A172 (cell line): ENCODE results near the gene CLPTM1. TPM values are rescaled to one million over a fixed set of nuclear protein-coding genes. Genes with fewer than 3 reads are reported as not detected.
A peak's percentile ranks its signal among the peaks of the same experiment; 100 is the strongest.
"Not testable (repeated sequence)": the region's sequence is repeated elsewhere in the genome, so short reads cannot be mapped to it uniquely, and the experiment has no call there.

Experiments used
- DNase-seq: peaks from one replicate; pipeline ENCODE4 v3.0.0-alpha.2; 2015; ENCODE audit warnings: low spot score
- total RNA-seq: library from RNA; depleted of rRNA; stranded (reverse); fragments of >200 nt; shearing (Covaris generic); gene quantifications from 2 replicates; pipeline ENCODE4 v1.2.3, GENCODE V29; 2014; rRNA removed

CLPTM1 gene
- 23.3 and 28.1 TPM in 2 replicates for total RNA-seq

- DNase-seq, result peak; percentile 86
Observed at GRCh38 chr19:44954649-44955504, at the start of gene CLPTM1. TSS of gene CLPTM1 (plus strand) at chr19:44955380. CDS start at chr19:44955396, 16 bp downstream.

- no peak for DNase-seq
Observed at GRCh38 chr19:44905437-44906160, 49.6 kb upstream of the CLPTM1 start, which contains the start of gene APOE. TSS of gene APOE (plus strand) at chr19:44905796. CDS start at chr19:44906625, 829 bp downstream.

GRCh38 chr19:44907613-44908012, 47.6 kb upstream of the CLPTM1 start:
- DNase-seq, result no peak

- no peak for DNase-seq
Observed at GRCh38 chr19:44908074-44908835, 46.9 kb upstream of the CLPTM1 start.

DNA sequence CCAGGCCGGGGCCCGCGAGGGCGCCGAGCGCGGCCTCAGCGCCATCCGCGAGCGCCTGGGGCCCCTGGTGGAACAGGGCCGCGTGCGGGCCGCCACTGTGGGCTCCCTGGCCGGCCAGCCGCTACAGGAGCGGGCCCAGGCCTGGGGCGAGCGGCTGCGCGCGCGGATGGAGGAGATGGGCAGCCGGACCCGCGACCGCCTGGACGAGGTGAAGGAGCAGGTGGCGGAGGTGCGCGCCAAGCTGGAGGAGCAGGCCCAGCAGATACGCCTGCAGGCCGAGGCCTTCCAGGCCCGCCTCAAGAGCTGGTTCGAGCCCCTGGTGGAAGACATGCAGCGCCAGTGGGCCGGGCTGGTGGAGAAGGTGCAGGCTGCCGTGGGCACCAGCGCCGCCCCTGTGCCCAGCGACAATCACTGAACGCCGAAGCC, 46.3 kb upstream of the CLPTM1 start:
- DNase-seq, result no peak

- DNase-seq, result no peak
Observed at GRCh38 chr19:44909775-44910174, 45.4 kb upstream of the CLPTM1 start.

- not testable (repeated sequence) for DNase-seq
Observed at GRCh38 chr19:44911896-44912295, 43.3 kb upstream of the CLPTM1 start.

DNA sequence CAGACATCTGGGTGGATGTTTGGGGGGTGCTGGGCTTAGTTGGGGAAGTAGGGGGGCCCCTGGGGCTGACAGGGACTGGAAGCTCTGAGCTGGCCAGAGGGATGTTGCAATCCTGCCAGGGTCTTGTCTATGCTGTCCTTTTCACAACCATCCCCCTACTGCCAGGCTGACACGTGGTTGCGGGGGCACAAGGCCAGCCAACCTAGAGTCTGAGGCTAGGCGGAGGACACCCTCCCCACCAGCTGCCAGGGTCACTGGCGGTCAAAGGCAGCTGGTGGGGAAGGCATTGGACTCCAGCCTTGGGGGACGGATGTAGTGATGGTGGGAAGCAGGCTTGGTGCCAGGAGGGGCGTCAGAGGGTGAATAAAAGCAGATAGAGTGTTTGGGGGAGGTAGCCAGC, 42.3 kb upstream of the CLPTM1 start:
- no peak for DNase-seq

DNA sequence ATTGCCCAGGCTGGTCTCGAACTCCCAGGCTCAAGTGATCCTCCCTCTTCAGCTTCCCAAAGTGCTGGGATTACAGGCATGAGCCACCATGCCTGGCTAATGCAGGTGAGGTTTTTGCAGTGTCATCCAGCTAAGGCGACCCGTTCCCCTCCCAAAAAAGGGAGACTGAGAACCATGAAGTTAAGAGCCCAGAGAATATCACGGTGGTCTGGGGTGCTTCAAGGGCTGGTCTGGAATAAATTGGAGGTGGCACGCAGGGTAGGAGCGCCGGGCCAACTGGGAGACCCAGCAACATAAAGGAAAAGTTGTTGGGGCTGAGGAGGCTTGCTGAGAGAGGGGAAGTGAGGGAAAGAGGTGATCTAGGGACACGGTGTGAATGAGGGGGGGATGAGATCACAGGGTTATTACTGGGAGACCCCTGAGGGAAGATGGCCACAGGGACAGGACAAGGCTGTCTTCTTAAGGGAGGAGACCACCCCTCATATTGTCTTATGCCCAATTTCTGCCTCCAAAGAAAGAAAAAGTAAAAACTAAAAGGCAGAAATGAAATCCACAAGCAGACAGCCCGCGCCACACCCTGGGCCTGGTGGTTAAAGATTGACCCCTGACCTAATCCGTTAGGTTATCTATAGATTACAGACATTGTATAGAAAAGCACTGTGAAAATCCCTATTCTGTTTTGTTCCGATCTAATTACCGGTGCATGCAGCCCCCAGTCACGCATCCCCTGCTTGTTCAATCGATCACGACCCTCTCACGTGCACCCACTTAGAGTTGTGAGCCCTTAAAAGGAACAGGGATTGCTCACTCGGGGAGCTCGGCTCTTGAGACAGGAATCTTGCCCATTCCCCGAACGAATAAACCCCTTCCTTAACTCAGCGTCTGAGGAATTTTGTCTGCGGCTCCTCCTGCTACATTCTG, 41.4 kb upstream of the CLPTM1 start:
- DNase-seq, result not testable (repeated sequence)

DNA sequence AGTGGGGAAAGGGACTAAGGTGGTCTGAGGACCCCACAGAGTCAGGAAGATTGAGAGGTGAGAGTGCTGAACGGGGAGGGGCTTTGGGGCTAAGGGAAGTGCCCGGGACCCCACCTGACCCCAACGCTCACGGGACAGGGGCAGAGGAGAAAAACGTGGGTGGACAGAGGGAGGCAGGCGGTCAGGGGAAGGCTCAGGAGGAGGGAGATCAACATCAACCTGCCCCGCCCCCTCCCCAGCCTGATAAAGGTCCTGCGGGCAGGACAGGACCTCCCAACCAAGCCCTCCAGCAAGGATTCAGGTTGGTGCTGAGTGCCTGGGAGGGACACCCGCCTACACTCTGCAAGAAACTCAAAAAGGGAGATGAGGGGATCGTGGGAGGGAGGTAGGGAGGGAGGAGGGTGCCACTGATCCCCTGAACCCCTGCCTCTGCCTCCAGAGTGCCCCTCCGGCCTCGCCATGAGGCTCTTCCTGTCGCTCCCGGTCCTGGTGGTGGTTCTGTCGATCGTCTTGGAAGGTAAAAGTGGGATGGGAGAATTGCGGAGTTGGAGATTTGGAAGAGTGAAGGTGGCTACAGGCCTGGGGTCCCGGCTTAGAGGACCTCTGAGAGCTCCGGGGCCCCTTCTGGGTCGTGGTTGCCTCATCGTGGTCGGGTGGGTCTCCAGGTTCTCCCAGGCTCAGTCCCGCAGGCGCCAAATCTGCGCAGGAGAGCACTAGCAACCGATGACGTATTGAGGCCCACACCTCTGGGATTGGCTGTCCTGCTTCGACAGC, 40.6 kb upstream of the CLPTM1 start, which contains the start of gene APOC1:
Gene APOC1 (plus strand): TSS at position 176 of the 774 bp plus-strand sequence. CDS start 284 bp downstream, at position 460.
- DNase-seq, result peak; percentile 61

DNA sequence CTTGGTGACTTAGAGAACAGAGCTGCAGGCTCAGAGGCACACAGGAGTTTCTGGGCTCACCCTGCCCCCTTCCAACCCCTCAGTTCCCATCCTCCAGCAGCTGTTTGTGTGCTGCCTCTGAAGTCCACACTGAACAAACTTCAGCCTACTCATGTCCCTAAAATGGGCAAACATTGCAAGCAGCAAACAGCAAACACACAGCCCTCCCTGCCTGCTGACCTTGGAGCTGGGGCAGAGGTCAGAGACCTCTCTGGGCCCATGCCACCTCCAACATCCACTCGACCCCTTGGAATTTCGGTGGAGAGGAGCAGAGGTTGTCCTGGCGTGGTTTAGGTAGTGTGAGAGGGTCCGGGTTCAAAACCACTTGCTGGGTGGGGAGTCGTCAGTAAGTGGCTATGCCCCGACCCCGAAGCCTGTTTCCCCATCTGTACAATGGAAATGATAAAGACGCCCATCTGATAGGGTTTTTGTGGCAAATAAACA, 30.9 kb upstream of the CLPTM1 start:
- no peak for DNase-seq

GRCh38 chr19:44925114-44925891, 29.9 kb upstream of the CLPTM1 start:
- DNase-seq, result no peak

DNA sequence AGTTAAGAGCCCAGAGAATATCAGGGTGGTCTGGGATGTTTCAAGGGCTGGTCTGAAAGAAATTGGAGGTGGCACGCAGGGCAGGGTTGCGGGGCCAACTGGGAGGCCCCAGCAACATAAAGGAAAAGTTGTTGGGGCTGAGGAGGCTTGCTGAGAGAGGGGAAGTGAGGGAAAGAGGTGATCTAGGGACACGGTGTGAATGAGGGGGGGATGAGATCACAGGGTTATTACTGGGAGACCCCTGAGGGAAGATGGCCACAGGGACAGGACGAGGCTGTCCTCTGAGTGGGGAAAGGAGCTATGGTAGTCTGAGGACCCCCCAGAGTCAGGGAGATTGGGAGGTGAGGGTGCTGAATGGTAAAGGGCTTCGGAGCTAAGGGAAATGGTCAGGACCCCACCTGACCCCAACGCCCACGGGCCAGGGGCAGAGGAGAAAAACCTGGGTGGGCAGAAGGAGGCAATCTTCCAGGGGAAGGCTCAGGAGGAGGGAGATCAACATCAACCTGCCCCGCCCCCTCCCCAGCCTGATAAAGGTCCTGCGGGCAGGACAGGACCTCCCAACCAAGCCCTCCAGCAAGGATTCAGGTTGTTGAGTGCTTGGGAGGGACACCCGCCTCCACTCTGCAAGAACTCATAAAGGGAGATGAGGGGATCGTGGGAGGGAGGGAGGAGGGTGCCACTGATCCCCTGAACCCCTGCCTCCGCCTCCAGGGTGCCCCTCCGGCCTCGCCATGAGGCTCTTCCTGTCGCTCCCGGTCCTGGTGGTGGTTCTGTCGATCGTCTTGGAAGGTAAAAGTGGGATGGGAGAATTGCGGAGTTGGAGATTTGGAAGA, 28.7 kb upstream of the CLPTM1 start:
- DNase-seq, result not testable (repeated sequence)

- DNase-seq, result no peak
Observed at GRCh38 chr19:44927746-44928145, 27.4 kb upstream of the CLPTM1 start.

DNA sequence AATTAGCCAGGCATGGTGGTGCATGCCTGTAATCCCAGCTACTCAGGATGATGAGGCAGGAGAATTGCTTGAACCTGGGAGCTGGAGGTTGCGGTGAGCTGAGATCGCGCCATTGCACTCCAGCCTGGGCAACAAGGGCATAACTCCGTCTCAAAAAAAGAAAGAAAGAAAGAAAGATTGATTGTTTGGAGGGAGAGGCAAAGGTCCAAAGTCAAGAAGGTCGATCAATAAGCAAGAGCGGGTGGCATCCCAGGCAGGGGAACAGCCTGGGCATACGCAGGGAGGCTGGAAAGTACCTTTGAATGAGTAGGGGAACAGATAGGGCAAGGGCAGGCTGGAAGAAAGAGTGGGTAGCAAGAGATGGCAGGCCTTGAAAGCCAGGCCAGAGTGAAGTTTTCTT, 25.1 kb upstream of the CLPTM1 start:
- DNase-seq, result no peak

DNA sequence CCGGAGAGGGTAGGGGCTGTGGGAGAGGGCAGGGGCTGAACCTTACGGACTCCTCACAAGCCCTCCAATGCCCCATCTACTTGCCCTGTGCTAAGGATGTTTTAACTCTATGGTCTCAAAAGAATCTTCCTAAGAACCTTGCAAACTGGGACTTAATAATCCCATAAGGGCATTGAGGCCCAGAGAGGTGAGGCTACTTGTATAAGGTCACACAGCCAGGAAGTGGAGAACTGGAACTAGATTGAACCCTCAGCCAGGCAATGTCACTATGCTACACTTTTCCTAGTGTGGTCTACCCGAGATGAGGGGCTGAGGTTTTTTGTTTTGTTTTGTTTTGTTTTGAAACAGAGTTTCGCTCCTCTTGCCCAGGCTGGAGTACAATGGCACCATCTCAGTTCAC, 23.6 kb upstream of the CLPTM1 start:
- no peak for DNase-seq

DNA sequence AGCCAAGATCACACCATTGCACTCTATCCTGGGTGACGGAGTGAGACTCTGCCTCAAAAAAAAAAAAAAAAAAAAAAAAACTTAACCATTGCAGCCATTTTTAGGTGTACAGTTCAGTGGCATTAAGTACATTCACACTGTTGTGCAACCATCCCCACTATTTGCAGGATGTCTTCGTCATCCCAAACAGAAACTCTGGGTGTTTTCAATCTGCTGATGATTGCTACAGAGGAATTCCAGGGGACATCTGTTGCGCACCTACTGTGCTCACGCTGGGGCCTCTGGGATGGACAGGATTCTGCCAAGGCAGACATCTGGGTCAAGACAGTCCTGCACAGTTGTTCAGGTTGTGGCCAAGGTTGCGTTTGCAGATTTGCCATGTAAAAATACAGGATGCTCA, 15.5 kb upstream of the CLPTM1 start:
- DNase-seq, result no peak

- DNase-seq, result no peak
Observed at GRCh38 chr19:44942067-44942571, 13.1 kb upstream of the CLPTM1 start, which contains the start of gene APOC4. TSS of gene APOC4 (plus strand) at chr19:44942237. CDS start at chr19:44942278, 41 bp downstream.
